ENCODE measurements around the gene ZNF784.
"Not testable (repeated sequence)": the region's sequence is repeated elsewhere in the genome, so short reads cannot be mapped to it uniquely, and the experiment has no call there.

DNA sequence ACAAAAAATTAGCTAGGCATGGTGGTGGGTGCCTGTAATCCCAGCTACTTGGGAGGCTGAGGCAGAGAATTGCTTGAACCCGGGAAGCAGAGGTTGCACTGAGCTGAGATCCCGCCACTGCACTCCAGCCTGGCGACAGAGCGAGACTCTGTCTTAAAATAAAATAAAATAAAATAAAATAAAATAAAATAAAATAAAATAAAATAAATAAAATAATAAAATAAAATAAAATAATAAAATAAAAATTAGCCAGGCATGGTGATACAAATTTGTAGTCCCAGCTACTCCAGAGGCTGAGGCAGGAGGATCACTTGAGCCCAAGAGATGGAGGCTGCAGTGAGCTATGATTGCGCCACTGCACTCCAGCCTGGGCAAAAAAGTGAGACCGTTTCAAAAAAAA is 50.4 kb downstream of the ZNF784 start:
- TF ChIP-seq, protein P1, sequence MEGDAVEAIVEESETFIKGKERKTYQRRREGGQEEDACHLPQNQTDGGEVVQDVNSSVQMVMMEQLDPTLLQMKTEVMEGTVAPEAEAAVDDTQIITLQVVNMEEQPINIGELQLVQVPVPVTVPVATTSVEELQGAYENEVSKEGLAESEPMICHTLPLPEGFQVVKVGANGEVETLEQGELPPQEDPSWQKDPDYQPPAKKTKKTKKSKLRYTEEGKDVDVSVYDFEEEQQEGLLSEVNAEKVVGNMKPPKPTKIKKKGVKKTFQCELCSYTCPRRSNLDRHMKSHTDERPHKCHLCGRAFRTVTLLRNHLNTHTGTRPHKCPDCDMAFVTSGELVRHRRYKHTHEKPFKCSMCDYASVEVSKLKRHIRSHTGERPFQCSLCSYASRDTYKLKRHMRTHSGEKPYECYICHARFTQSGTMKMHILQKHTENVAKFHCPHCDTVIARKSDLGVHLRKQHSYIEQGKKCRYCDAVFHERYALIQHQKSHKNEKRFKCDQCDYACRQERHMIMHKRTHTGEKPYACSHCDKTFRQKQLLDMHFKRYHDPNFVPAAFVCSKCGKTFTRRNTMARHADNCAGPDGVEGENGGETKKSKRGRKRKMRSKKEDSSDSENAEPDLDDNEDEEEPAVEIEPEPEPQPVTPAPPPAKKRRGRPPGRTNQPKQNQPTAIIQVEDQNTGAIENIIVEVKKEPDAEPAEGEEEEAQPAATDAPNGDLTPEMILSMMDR (IDR thresholded peaks at IDR 0.05; ENCODE audit: insufficient read depth, low read length, poor library complexity, severe bottlenecking), result not testable (repeated sequence)
- TF ChIP-seq EZH2phosphoT487 (conservative IDR thresholded peaks at IDR 0.05; ENCODE audit: low read length), result not testable (repeated sequence)

Measured in SU-DHL-6 (cell line).